GM19372 (cell line): ENCODE measurements around the gene ARID1B.

Source experiments
- ATAC-seq: cut with Tn5 transposase; IDR thresholded peaks from one replicate; pipeline ENCODE4 v1.9.1; 2021; ENCODE audit warnings: mild to moderate bottlenecking, low read depth, moderate library complexity; ENCODE audit not compliant: unreplicated experiment

ARID1B gene

DNA sequence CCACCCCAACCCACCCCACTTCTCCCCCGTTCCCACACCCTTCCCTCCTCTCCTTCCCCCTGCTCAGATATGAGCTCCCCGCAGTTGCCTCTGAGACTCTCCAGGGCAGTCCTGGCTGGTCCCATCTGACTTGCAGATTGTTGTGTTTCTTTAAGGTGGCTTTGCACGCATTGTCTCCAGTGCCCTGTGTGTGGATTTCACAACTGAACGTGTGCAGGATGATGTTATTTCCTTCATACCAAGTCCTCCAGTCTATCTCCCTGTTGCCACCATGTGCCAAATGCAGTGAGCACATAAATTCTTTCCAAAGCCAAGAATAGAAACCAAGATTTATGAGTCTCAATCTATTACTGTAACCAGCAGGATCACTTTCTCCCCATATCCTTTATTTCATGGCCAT, 467.0 kb downstream of the ARID1B start:
- ATAC-seq = no peak

DNA sequence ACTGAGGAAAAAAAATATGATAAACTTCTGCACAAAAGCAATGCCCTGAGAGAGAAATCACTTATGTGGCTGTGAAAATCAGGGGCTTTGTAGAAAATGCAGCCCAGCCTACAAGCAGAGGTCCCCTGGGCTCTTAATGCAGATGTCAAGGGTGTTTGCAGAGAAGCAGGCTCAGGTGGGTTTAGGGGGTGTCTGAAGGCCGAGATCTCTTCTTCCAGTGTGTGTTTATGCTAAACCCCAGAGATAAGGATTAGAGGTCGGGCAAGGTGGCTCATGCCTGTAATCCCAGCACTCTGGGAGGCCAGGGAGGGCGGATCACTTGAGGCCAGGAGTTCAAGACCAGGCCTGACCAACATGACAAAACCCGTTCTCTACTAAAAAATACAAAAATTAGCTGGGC, 467.6 kb downstream of the ARID1B start:
- ATAC-seq = no peak

DNA sequence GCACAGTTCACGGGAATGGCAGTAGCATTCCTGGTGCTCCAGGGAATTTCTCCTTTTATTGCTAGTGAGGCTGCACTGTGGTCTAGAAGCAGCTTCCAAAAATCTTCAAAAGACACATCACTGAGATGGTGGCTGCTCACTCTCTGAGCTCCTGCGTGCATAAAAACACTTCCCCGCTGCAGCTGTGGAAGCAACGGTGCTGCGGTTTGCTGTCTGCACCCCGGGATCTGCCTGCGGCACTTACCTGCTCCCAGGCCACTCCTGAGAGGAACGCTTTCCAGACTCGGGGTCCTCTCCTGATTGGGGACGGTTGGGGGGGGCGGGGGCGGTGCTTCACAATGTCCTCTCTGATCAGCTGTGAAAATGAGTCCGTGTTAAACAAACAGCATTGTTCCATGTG, 468.3 kb downstream of the ARID1B start:
- no peak for ATAC-seq

DNA sequence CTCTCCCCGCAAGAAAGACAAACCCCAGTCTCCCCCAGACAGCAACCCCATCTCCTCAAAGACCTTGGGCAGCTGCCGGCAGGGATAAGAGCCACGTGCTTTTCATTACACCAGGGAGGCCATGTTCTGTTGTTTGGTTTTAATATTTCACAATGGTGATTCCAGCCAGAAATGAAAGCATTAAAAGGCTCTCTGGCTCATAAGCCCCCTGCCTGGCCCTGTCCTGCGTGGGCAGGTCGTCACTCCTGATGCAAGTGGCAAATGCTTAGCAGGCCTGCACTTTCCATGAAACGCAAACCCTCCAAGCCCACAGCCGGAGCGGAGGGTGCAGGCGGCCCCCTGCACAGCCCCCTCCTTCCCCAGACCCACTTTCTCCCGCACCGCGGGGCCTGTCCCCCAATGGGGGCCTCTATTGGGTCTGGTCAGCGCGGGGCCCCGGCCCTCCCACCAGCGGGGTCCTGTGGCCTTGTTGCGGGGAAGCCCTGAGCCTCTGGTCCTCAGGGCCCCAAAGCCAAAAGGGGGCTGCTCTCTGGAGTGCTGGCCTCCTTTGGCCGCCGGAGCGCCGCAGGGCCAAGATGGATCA, 469.0 kb downstream of the ARID1B start:
- no peak for ATAC-seq

DNA sequence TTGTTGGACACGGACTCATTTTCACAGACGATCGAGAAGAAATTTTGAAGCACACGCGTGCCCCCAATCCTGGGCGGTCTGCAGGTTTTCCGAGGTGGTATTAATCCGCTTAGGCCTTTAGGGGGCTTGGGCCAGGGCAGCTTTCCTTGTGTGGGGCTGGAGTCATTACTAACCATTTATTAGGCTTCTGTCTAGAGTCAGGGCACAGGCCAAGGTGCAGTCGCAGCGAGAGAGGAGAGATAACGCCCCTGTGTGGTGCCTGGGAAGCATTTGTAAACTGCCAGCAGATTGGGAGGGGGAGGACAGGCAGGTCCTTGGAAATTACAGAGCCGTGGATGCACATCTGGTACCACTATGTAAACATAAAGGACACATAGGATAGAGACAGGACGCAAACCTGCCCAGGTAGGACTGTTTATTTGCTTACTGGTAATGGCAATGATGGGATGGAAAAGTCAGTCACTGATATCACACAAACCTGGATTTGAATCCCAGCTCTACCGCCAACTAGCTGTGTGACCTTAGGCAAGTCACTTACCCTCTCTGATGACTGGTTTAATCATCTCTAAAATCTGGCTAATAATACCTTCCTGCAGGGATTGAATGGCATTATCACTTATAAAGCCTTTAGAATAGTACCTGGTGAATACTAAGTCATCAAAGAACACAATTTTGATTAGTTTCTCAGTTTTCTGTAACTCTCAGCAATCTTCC, 469.8 kb downstream of the ARID1B start:
- ATAC-seq = no peak

DNA sequence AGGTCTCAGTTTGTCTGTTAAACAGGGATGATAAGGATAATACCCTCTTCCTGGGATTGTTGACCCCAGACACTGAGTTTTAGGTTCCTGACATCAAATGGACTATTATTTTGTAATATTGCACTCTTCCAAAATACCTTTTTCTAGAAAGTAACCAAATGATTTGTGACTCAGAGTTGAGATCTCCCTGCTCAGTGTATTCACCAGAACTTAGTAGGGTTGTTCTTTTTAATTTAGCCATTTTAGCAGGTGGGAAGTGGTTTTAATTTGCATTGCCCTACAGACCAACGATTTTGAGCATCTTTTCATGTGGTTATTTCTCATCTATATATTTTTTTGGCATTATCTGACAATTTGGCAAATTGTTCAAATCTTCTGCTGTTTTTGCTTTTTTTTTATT, 471.1 kb downstream of the ARID1B start:
- ATAC-seq = no peak

DNA sequence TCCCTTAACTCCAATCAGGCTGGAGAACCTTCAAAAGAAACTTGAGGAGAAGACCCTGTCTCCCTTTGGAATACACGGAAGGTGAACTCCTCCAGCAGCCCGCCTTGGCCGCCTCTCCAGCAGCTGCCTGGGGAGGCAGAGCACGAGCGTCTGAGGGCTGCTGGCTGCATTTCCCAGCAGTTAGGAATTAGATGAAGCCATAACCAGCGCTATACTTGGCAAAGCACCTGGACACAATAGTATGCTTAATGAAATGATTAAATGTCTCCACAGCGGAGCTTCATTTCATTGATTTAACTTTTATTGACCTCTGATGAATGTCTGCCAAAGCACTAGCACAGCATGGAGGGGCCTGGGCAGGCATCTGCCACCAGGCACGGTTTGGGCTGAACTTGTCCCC, 472.6 kb downstream of the ARID1B start:
- no peak for ATAC-seq

DNA sequence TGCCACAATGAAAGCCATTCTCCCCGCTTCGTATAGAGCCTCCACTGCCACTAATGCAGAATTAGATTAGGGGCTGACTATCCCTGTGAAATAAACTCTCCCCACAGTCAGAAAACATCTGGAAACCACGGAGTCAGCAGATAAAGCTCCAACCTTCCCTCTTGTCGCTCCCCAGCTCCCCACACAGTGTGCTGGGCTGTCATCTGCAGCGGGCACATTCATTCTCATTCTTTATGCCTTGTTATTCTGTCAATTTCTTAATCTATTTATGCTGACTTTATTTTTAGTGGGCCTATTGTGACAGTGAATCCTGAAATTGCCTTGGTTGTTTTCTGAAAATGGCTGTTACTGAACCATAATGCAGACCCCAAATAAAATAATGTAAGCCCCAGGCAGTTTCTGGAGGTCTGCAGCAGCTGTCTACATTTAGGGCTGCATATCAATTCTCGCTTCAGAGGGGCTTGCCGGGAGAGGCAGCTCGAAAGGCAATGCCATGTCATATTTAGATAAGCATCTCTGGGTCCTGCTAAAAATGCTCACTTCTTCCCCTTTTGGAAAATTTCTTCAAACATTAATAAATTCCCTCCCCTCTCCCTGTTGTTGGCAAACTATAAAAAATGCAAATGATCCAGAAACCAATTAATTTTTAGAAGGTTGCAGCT, 474.5 kb downstream of the ARID1B start:
- no peak for ATAC-seq

DNA sequence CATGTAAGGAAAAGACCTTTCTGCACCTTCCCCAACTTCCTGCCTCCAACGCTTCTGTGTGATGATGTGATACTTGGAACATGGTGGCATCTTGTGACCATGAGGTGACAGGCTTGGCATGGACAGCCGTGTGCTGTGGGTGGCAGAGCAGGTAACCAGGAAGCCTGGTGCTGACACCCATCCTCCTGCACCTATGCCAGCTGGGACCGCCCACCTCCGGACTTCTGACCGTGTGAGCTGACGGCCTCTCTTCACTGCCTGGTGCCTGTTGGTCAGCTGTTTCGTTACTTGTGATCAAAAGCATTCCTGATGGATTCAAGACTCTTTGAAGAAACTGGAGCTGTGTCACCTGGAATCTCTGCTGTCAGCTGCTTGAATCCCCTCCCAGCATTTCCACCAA, 475.8 kb downstream of the ARID1B start:
- ATAC-seq = no peak

DNA sequence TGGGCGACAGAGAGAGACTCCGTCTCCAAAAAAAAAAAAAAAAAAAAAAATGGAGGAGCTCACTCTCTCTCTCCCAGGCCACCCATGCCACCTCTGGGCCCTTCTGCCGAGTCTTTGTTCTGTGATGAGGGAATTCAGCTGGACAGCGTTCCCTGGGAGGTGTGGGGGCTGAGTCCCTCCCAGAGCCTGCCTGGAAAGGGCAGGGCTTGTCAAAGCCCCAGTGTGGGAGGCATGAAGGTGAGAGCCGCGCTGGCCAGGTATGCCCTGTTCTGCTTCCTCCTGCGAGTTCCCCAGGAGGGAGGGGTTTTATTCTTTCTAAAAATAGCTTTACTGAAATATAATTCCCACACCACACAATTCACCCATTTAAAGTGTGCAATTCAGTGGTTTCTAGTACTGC, 476.5 kb downstream of the ARID1B start:
- no peak for ATAC-seq

DNA sequence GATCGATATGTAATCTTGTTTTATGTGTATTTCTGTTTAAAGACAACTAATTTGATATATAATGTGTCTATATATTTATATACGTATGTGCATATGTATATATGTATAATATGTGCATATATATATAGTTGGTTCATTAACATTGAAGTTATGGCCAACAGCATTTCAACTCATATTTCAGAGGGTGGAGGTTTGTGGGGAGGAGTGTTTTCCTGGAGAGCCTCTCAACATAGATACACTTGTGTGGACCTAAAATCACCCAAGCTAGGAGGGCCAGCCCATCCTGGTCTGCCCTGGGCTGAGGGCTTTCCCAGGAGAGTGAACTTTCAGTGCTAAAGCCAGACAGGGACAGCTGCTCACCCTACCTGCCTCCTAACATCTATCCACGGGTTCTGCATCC, 477.4 kb downstream of the ARID1B start:
- no peak for ATAC-seq

DNA sequence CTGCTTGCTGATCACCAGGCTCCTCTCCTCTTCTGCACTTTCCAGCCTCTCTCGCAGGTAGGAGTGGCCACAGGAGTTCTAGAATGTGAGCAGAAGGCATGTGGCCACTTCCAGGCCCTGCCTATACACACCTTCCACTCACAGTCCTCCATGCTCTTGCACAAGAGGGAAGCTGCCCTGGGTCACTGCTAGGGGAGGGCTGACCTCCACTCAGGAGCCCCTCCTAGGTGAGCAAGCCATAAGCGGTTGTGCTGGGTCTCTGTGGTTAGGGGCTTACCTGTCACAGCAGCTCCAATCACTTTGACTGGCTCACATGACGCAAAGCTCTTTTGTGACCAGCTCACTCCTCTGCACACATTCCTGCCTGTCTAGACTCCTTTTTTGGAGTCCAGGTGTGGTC, 477.9 kb downstream of the ARID1B start:
- ATAC-seq = no peak

DNA sequence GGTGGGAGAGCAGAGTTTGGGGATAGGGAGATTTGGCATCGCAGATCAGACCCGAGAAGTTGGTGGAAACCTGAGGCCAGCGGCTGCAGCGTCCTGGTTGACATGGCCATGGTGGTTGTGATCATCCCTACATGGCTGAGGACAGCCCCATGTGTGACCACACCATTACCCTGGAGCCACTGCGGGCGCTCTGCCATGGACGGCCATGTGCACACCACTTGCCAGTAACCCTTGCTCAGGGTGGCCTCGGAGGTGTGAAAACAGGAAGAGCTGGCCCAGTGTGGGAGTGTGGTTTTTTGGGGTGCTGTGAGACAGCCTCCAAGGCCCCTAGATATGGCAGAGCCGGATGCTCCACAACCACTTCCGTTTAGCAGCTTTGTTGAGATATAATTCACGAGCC, 481.7 kb downstream of the ARID1B start:
- no peak for ATAC-seq

DNA sequence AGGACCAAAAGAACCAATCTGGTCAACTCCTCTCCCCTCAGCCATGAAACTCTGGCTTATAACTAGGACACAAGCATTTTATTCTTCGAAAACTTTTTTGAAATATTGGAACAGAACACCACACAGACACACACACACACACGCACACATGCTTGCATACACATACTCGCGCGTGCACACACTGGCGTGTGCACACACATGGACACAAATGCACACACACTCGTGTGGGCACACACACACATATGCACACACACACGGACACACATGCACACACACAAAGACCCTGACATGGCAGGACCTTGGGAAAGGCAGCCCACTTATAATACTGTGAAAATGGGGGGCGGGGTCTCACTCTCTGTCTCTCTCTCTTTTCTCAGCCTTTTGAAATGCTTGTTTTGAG, 482.3 kb downstream of the ARID1B start:
- no peak for ATAC-seq
